ENCODE data around the gene CTTNBP2NL. TPM values are rescaled to one million over a fixed set of nuclear protein-coding genes. Genes with fewer than 3 reads are reported as not detected.

Gene CTTNBP2NL
- total RNA-seq, 1 experiment from 2014 or later = 38.8 TPM

DNA sequence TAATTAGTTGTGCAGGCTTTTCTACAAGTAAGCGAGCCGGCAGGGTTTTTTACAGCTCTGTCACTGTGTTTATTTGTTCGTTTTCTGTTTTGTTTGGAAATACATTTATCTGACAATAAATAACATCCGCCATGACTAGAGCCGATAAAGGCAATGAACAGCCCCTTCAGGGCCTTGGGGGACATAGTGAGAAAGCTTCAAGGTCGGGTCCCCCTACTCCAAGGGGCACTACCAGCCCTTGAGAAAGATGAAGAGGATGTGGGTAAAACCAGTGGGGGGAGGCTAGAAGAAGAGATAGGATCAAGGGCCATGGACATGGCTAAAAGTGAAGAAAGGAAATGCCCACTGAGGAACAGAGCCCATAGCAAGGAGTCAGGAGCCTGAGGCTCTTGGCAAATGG, 38.5 kb upstream of the CTTNBP2NL start:
- Mint-ChIP-seq H3K4me1 (peaks cover 18 to 21% of the 10 kb centered on the region in 2 experiments), H3K27me3 (ENCODE audit: low read depth) (peaks cover 2% of the 10 kb centered on the region), H3K9me3 (no peaks in the 10 kb centered on the region), H3K36me3 (ENCODE audit: insufficient read depth in 1 of 3, low read depth in 3 of 3) (no peaks in the 10 kb centered on the region), H3K4me3 (no peak overlapping the region), H3K27ac (no peak overlapping the region)
- H3K79me2 ChIP-seq (ENCODE audit: insufficient read depth, low read length) = no peaks in the 10 kb centered on the region
- no peaks in the 10 kb centered on the region for H3K4me1 ChIP-seq (ENCODE audit: insufficient read depth, low read length)
- H3K18ac ChIP-seq (ENCODE audit: insufficient read length, low read depth, low read length) = no peak overlapping the region
- H3K4me2 ChIP-seq (ENCODE audit: insufficient read depth, insufficient read length, low read length) = no peak overlapping the region
- no peak overlapping the region for H2BK120ac ChIP-seq (ENCODE audit: low read depth, low read length, poor library complexity, severe bottlenecking)
- no peak overlapping the region for H4K5ac ChIP-seq (ENCODE audit: insufficient read length, low read depth, low read length)
- no CpG with 5 or more reads among the region's 6 CpGs for WGBS (ENCODE audit: extremely low coverage, insufficient read length, low lambda C conversion rate)
- TF ChIP-seq, protein P1, sequence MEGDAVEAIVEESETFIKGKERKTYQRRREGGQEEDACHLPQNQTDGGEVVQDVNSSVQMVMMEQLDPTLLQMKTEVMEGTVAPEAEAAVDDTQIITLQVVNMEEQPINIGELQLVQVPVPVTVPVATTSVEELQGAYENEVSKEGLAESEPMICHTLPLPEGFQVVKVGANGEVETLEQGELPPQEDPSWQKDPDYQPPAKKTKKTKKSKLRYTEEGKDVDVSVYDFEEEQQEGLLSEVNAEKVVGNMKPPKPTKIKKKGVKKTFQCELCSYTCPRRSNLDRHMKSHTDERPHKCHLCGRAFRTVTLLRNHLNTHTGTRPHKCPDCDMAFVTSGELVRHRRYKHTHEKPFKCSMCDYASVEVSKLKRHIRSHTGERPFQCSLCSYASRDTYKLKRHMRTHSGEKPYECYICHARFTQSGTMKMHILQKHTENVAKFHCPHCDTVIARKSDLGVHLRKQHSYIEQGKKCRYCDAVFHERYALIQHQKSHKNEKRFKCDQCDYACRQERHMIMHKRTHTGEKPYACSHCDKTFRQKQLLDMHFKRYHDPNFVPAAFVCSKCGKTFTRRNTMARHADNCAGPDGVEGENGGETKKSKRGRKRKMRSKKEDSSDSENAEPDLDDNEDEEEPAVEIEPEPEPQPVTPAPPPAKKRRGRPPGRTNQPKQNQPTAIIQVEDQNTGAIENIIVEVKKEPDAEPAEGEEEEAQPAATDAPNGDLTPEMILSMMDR (conservative IDR thresholded peaks at IDR 0.05) = no peak
- no peak overlapping the region for H2BK12ac ChIP-seq (ENCODE audit: insufficient read length, low read depth, low read length)
- H2BK20ac ChIP-seq (ENCODE audit: low read depth, low read length, poor library complexity, severe bottlenecking) = no peak overlapping the region
- H3K56ac ChIP-seq (ENCODE audit: insufficient read length, low read depth, low read length) = no peak overlapping the region
- H3K79me1 ChIP-seq (ENCODE audit: insufficient read depth, low read depth, low read length, poor library complexity, severe bottlenecking) = no peaks in the 10 kb centered on the region
- no peak overlapping the region for H4K8ac ChIP-seq (replicated peaks; ENCODE audit: insufficient read length, low read depth, low read length)
- no peaks in the 10 kb centered on the region for H3K27me3 ChIP-seq (ENCODE audit: insufficient read depth, low read length)
- no peak overlapping the region for H3K4ac ChIP-seq (ENCODE audit: low read depth, low read length)
- H3K9ac ChIP-seq (ENCODE audit: extremely low read depth, insufficient read length, low read length) = no peak overlapping the region
- H2BK15ac ChIP-seq (ENCODE audit: low read depth, low read length) = no peak overlapping the region
- no peaks in the 10 kb centered on the region for H3K9me3 ChIP-seq (ENCODE audit: control insufficient read depth, low read depth, low read length)
- no peak overlapping the region for H2BK5ac ChIP-seq (ENCODE audit: insufficient read length, low read length)
- H3K23ac ChIP-seq (ENCODE audit: insufficient read length, low read depth, low read length) = no peak overlapping the region
- no peaks in the 10 kb centered on the region for H4K20me1 ChIP-seq (ENCODE audit: control insufficient read depth, insufficient read depth, insufficient read length)
- H2AK5ac ChIP-seq (ENCODE audit: insufficient read length, low read length) = no peak overlapping the region
- H3K23me2 ChIP-seq (ENCODE audit: insufficient read length, low read depth, low read length, poor library complexity, severe bottlenecking) = no peaks in the 10 kb centered on the region
- no peak overlapping the region for H3T11ph ChIP-seq (ENCODE audit: low read length)
- no peak overlapping the region for H3K14ac ChIP-seq (ENCODE audit: insufficient read depth, low read length)
- no peak for DNase-seq
- H3K27ac ChIP-seq (ENCODE audit: insufficient read length, low read depth, low read length) = no peak overlapping the region
- H2AFZ ChIP-seq (ENCODE audit: low read length) = no peak overlapping the region
- H4K91ac ChIP-seq (ENCODE audit: insufficient read length, low read depth, low read length) = no peak overlapping the region
